ENCODE results near the gene ALG6.

- TF ChIP-seq USF1 (IDR thresholded peaks at IDR 0.05): no peak
- no peak for TF ChIP-seq REST (IDR thresholded peaks at IDR 0.05; ENCODE audit: low read depth)
- no peak for TF ChIP-seq CREB1 (IDR thresholded peaks at IDR 0.05; ENCODE audit: low read depth)
- TF ChIP-seq EGR1 (IDR thresholded peaks at IDR 0.05): no peak
- TF ChIP-seq FOXM1 (IDR thresholded peaks at IDR 0.05; ENCODE audit: borderline replicate concordance, low read depth): no peak
- TF ChIP-seq RAD21 (IDR thresholded peaks at IDR 0.05; ENCODE audit: low read depth): no peak
- TF ChIP-seq TCF12 (IDR thresholded peaks at IDR 0.05; ENCODE audit: low read depth): no peak
Observed at GRCh38 chr1:63480057-63480456, 112.6 kb downstream of the ALG6 start.

All from Ishikawa (cell line).